GM12878 (cell line): ENCODE data around the gene ZNF782.

Experiments used
- CBX5 ChIP-seq: sonication (generic); IDR thresholded peaks from 2 replicates; pipeline ENCODE4 v1.6.1; 2016; ENCODE audit warnings: low read depth, moderate library complexity, mild to moderate bottlenecking, inconsistent platforms
- CTCF ChIP-seq, 3 experiments: IDR thresholded peaks in 2 of 3; conservative IDR thresholded peaks in 1 of 3; 2 replicates each; pipeline ENCODE4 v1.5.1; 2011; ENCODE audit warnings: low read depth in 3 of 3, low read length in 3 of 3, mild to moderate bottlenecking in 3 of 3, control low read depth in 2 of 3, moderate library complexity in 2 of 3, inconsistent platforms in 1 of 3, mixed read lengths in 1 of 3; ENCODE audit not compliant: control insufficient read depth in 2 of 3, insufficient read depth in 1 of 3; ENCODE audit errors: extremely low read depth in 1 of 3
- POLR2A ChIP-seq: IDR thresholded peaks from 2 replicates; pipeline ENCODE4 v1.6.1; 2011; ENCODE audit warnings: low read depth, mild to moderate bottlenecking, low read length
- RBBP5 ChIP-seq: fragments of 200-600 bp; sonication (generic); conservative IDR thresholded peaks from 2 replicates; pipeline ENCODE4 v1.6.1; 2016
- RELA ChIP-seq: fragments of 450-650 bp; IDR thresholded peaks from 2 replicates; pipeline ENCODE4 v1.8.0; 2014; ENCODE audit warnings: borderline replicate concordance; ENCODE audit not compliant: partially characterized antibody
- TCF7 ChIP-seq: IDR thresholded peaks from 2 replicates; pipeline ENCODE4 v1.6.1; 2014; ENCODE audit warnings: antibody characterized with exemption, borderline replicate concordance

GRCh38 chr9:96777426-96777864 is 76.9 kb downstream of the ZNF782 start:
- no peak for TF ChIP-seq RBBP5
- no peak for TF ChIP-seq RELA
- TF ChIP-seq CTCF (IDR thresholded peaks at IDR 0.05 in 2 of 3, conservative IDR thresholded peaks at IDR 0.05 in 1 of 3; ENCODE audit: control insufficient read depth in 2 of 3, extremely low read depth in 1 of 3, insufficient read depth in 1 of 3, low read depth in 3 of 3, low read length in 3 of 3), result no peak
- TF ChIP-seq CBX5, result no peak
- no peak for TF ChIP-seq TCF7
- TF ChIP-seq POLR2A, result no peak
